Pancreas (tissue), 10 donors: Measurements from ENCODE around the gene NEURL3. TPM values are rescaled to one million over a fixed set of nuclear protein-coding genes. Genes with fewer than 3 reads are reported as not detected.

Source experiments
- ATAC-seq, 4 donors: fragments of 200-7000 bp; cut with Tn5 transposase; one replicate each; pipeline versions ENCODE4 v1.8.0 to v1.9.1; 2020; ENCODE audit warnings: mild to moderate bottlenecking in 4 of 4, moderate library complexity in 4 of 4
- DNase-seq, 6 donors: peaks; one replicate each; pipeline ENCODE4 v3.0.0-alpha.2; 2020
- FAIRE-seq: peaks from 2 replicates; lab custom pipeline; 2012; peaks lifted over from hg19 to GRCh38; lab: Jason Lieb, UNC
- H3K27ac ChIP-seq, 4 donors: fragments of 200-600 bp; sonication (generic); 1 replicate in 3 of 4; 2 replicates in 1 of 4; pipeline versions ENCODE4 v1.5.0 to v1.8.0; 2020
- H3K27me3 ChIP-seq, 4 donors: fragments of 200-600 bp; one replicate each; pipeline ENCODE4 v1.8.0; 2021
- H3K36me3 ChIP-seq, 3 donors: fragments of 200-600 bp; sonication (generic) in 1 of 3; one replicate each; pipeline versions ENCODE4 v1.5.0 to v1.8.0; 2020 to 2021
- H3K4me1 ChIP-seq, 3 donors: fragments of 200-600 bp; one replicate each; pipeline ENCODE4 v1.8.0; 2021
- H3K4me3 ChIP-seq, 4 donors: fragments of 200-600 bp; sonication (generic) in 2 of 4; one replicate each; pipeline versions ENCODE4 v1.5.0 to v1.8.0; 2020 to 2021
- H3K9me3 ChIP-seq, 4 donors: fragments of 200-600 bp; one replicate each; pipeline ENCODE4 v1.8.0; 2021
- CTCF ChIP-seq, 4 donors: fragments of 200-600 bp; sonication (generic) in 3 of 4; IDR thresholded peaks; one replicate each; pipeline versions ENCODE4 v1.5.0 to v1.8.0; 2021; ENCODE audit warnings: antibody characterized with exemption in 4 of 4
- WGBS, 2 donors: extraction: QIAGEN DNeasy Blood & Tissue Kit; methylation state at CpG; one replicate each; pipeline ENCODE4 v1.1.7; 2013; 5-methylcytosine and 5-hydroxymethylcytosine counted together
- intact Hi-C, 3 donors: fragments of 100-400 bp; cut with DNase I; formaldehyde crosslinking; loops; one replicate each; pipeline versions ENCODE4 v1.11.1 to v1.14.2; 2022
- polyA plus RNA-seq, 2 donors: library from polyadenylated mRNA; stranded (reverse); fragments of 200-250 nt; gene quantifications; one replicate each; pipeline ENCODE4 v1.2.3, GENCODE V29; 2013
- total RNA-seq, 6 donors: library from RNA; stranded (reverse); fragmentation: NEBNext Ultra II Directional in 4 of 6; extraction: Animal tissue kit (Norgen Biotek cat#: 25700) in 4 of 6; gene quantifications; one replicate each; pipeline versions ENCODE4 v1.2.1 to v1.2.4, GENCODE V29; 2021 to 2023
- donor health status: healthy with polysubstance abuse.
- donor health status: DM: no; HTN: no; CAD: no; lungs with moderate emphysema.
- donor health status: DM: no; HTN: no; CAD: no.
- donor health status: control.
- donor health status: control.
- donor health status: Bipolar disorder and iron deficiency.
- donor health status: DM: yes; HTN: yes; CAD: no.
- donor health status: DM: no; HTN: no; CAD: no.
- donor health status: DM: no; HTN: no; CAD: no.
- donor health status: DM: yes; HTN: yes; CAD: no.

Gene NEURL3
- total and polyA plus RNA-seq, 8 donors: 8.6 to 73.5 (median 18.6) TPM

GRCh38 chr2:96489663-96490062, 15.5 kb downstream of the NEURL3 start:
- intact Hi-C loops: no loop called here
- ATAC-seq (peak in 1 of 4 donors; percentile 4), DNase-seq (no peak), FAIRE-seq (no peak)
- WGBS, 2 donors: 82 to 83% methylated on average over 1 of the region's 1 CpG
- Histone ChIP-seq H3K27ac (no peak overlapping the region), H3K4me3 (no peak overlapping the region), H3K4me1 (peaks cover 0 to 6% (median 0%) of the 10 kb centered on the region in 3 donors), H3K36me3 (no peaks in the 10 kb centered on the region), H3K27me3 (no peaks in the 10 kb centered on the region), H3K9me3 (no peaks in the 10 kb centered on the region)
- TF ChIP-seq CTCF (IDR thresholded peaks at IDR 0.05): no peak

- H3K27ac ChIP-seq: no peak overlapping the region
These were observed 15.9 kb downstream of the NEURL3 start for GRCh38 chr2:96489261-96489660.

GRCh38 chr2:96486696-96487095, 18.5 kb downstream of the NEURL3 start:
- WGBS, 2 donors: 58 to 68% methylated on average over 3 of the region's 3 CpGs
- no peak for TF ChIP-seq CTCF (IDR thresholded peaks at IDR 0.05)
- no peak for FAIRE-seq
- no peaks in the 10 kb centered on the region for H3K27me3 ChIP-seq
- DNase-seq: no peak
- H3K9me3 ChIP-seq: no peaks in the 10 kb centered on the region
- H3K4me3 ChIP-seq: peak overlapping the region in 1 of 4 donors; percentile 30
- H3K36me3 ChIP-seq: no peaks in the 10 kb centered on the region
- peaks cover 0 to 6% (median 0%) of the 10 kb centered on the region in 3 donors for H3K4me1 ChIP-seq
- ATAC-seq: no peak
- H3K27ac ChIP-seq: peak overlapping the region in 3 of 4 donors; percentile 73 to 91 (median 90)
- intact Hi-C loops: no loop called here

More at GRCh38 chr2:96489261-96489660, 15.9 kb downstream of the NEURL3 start:
- H3K4me3 ChIP-seq: no peak overlapping the region
- DNase-seq (no peak), ATAC-seq (no peak), FAIRE-seq (no peak)
- WGBS, 2 donors: 86 to 96% methylated on average over 3 of the region's 3 CpGs
- no peaks in the 10 kb centered on the region for H3K9me3 ChIP-seq
- no peak for TF ChIP-seq CTCF (IDR thresholded peaks at IDR 0.05)
- intact Hi-C loops: no loop called here
- H3K27me3 ChIP-seq: no peaks in the 10 kb centered on the region
- peaks cover 0 to 6% (median 0%) of the 10 kb centered on the region in 3 donors for H3K4me1 ChIP-seq
- no peaks in the 10 kb centered on the region for H3K36me3 ChIP-seq

- Histone ChIP-seq H3K36me3 (no peaks in the 10 kb centered on the region), H3K27ac (peak overlapping the region; percentile 73 to 91 (median 82)), H3K4me1 (peaks cover 0 to 6% (median 0%) of the 10 kb centered on the region in 3 donors), H3K4me3 (peak overlapping the region in 3 of 4 donors; percentile 10 to 31 (median 30)), H3K27me3 (no peaks in the 10 kb centered on the region), H3K9me3 (no peaks in the 10 kb centered on the region)
- intact Hi-C loops: no loop called here
- no peak for TF ChIP-seq CTCF (IDR thresholded peaks at IDR 0.05)
- FAIRE-seq (no peak), DNase-seq (peak; percentile 65 to 83 (median 71)), ATAC-seq (peak; percentile 91 to 97 (median 96))
- 28 to 36% methylated on average over 32 to 33 of the region's 33 CpGs for WGBS, 2 donors
These were observed 19.2 kb downstream of the NEURL3 start for GRCh38 chr2:96485751-96486651.
